ENCODE measurements around the gene DUT. TPM values are rescaled to one million over a fixed set of nuclear protein-coding genes. Genes with fewer than 3 reads are reported as not detected.

The DUT gene
- total RNA-seq, 4 donors from 2014 or later = 76.2 to 155 (median 80.9) TPM

GRCh38 chr15:48381861-48382260 is 50.6 kb downstream of the DUT start:
- Histone ChIP-seq H3K9me3 (no peaks in the 10 kb centered on the region), H3K36me3 (no peaks in the 10 kb centered on the region), H3K27ac (no peak overlapping the region), H3K27me3 (no peaks in the 10 kb centered on the region), H3K4me1 (no peaks in the 10 kb centered on the region), H3K4me3 (no peak overlapping the region)
- no peak for ATAC-seq
- 63 to 64% methylated on average over 3 to 4 of the region's 4 CpGs for WGBS, 2 donors (ENCODE audit: low coverage in 1 of 2)
- TF ChIP-seq EP300 (IDR thresholded peaks at IDR 0.05) (no peak), POLR2A (IDR thresholded peaks at IDR 0.05) (no peak), POLR2AphosphoS5 (IDR thresholded peaks at IDR 0.05) (no peak), CTCF (IDR thresholded peaks at IDR 0.05) (no peak)

- TF ChIP-seq CTCF (IDR thresholded peaks at IDR 0.05) (no peak), POLR2A (IDR thresholded peaks at IDR 0.05) (no peak), EP300 (IDR thresholded peaks at IDR 0.05) (no peak), POLR2AphosphoS5 (IDR thresholded peaks at IDR 0.05) (no peak)
- H3K4me1 ChIP-seq = peaks cover 0 to under 1% (median under 1%) of the 10 kb centered on the region in 3 donors
- no peak overlapping the region for H3K27ac ChIP-seq
- no peaks in the 10 kb centered on the region for H3K9me3 ChIP-seq
- no peaks in the 10 kb centered on the region for H3K36me3 ChIP-seq
- H3K27me3 ChIP-seq = no peaks in the 10 kb centered on the region
- WGBS, 2 donors (ENCODE audit: low coverage in 1 of 2) = 89 to 100% methylated on average over 1 to 2 of the region's 2 CpGs
- no peak for ATAC-seq
- no peak overlapping the region for H3K4me3 ChIP-seq
Measured at GRCh38 chr15:48383031-48383430, 51.8 kb downstream of the DUT start.

- no peak for TF ChIP-seq POLR2A (IDR thresholded peaks at IDR 0.05)
- TF ChIP-seq CTCF (IDR thresholded peaks at IDR 0.05) = no peak
- TF ChIP-seq EP300 (IDR thresholded peaks at IDR 0.05) = no peak
- TF ChIP-seq POLR2AphosphoS5 (IDR thresholded peaks at IDR 0.05) = no peak
- no peaks in the 10 kb centered on the region for H3K36me3 ChIP-seq
- 56 to 84% methylated on average over 3 of the region's 3 CpGs for WGBS, 2 donors (ENCODE audit: low coverage in 1 of 2)
- no peaks in the 10 kb centered on the region for H3K9me3 ChIP-seq
- no peaks in the 10 kb centered on the region for H3K27me3 ChIP-seq
- no peak overlapping the region for H3K4me3 ChIP-seq
- peaks cover 0 to 17% (median 15%) of the 10 kb centered on the region in 3 donors for H3K4me1 ChIP-seq
- H3K27ac ChIP-seq = no peak overlapping the region
- ATAC-seq = no peak
Measured at GRCh38 chr15:48384616-48385015, 53.4 kb downstream of the DUT start.

- no peak overlapping the region for H3K27ac ChIP-seq
- 38 to 70% methylated on average over 3 of the region's 4 CpGs for WGBS, 2 donors (ENCODE audit: low coverage in 1 of 2)
- H3K4me1 ChIP-seq = peaks cover 0 to 21% (median 15%) of the 10 kb centered on the region in 3 donors
- no peaks in the 10 kb centered on the region for H3K9me3 ChIP-seq
- TF ChIP-seq POLR2A (IDR thresholded peaks at IDR 0.05) = no peak
- TF ChIP-seq POLR2AphosphoS5 (IDR thresholded peaks at IDR 0.05) = no peak
- H3K36me3 ChIP-seq = no peaks in the 10 kb centered on the region
- H3K27me3 ChIP-seq = no peaks in the 10 kb centered on the region
- peak; percentile 48 for ATAC-seq
- H3K4me3 ChIP-seq = no peak overlapping the region
Measured at GRCh38 chr15:48385031-48385830, 54.0 kb downstream of the DUT start.

GRCh38 chr15:48388016-48388851 is 57.0 kb downstream of the DUT start:
- Histone ChIP-seq H3K27ac (peak overlapping the region in 3 of 4 donors; percentile 15 to 59 (median 46)), H3K27me3 (no peaks in the 10 kb centered on the region), H3K36me3 (no peaks in the 10 kb centered on the region), H3K9me3 (no peaks in the 10 kb centered on the region), H3K4me1 (peaks cover 0 to 22% (median 16%) of the 10 kb centered on the region in 3 donors), H3K4me3 (no peak overlapping the region)
- 17 to 28% methylated on average over 1 to 4 of the region's 4 CpGs for WGBS, 2 donors (ENCODE audit: low coverage in 1 of 2)
- no peak for ATAC-seq
- TF ChIP-seq POLR2AphosphoS5 (IDR thresholded peaks at IDR 0.05) = no peak
- no peak for TF ChIP-seq EP300 (IDR thresholded peaks at IDR 0.05)
- no peak for TF ChIP-seq CTCF (IDR thresholded peaks at IDR 0.05)
- TF ChIP-seq POLR2A (IDR thresholded peaks at IDR 0.05) = no peak
